Panc1 (cell line): ENCODE data around the gene FHAD1. TPM values are rescaled to one million over a fixed set of nuclear protein-coding genes. Genes with fewer than 3 reads are reported as not detected.

Experiments used
- ATAC-seq: fragments of 200-7000 bp; cut with Tn5 transposase; 2 replicates; pipeline ENCODE4 v1.9.1; 2020; ENCODE audit warnings: mild to moderate bottlenecking, moderate library complexity
- BruUV-seq: library from RNA; stranded (reverse); fragments of 400-500 nt; replicated peaks from 2 replicates; lab custom pipeline; 2021; lab: Mats Ljungman, UMichigan
- CTCF ChIA-PET: fragments of 300-600 bp; sonication (Branson Sonifier 250); formaldehyde crosslinking; loops from one replicate; lab custom pipeline; 2022; ENCODE audit warnings: antibody characterized with exemption; lab: Charles Lee
- POLR2A ChIA-PET: fragments of 300-600 bp; sonication (Branson Sonifier 250); formaldehyde crosslinking; loops from one replicate; lab custom pipeline; 2022; ENCODE audit warnings: antibody characterized with exemption; lab: Charles Lee
- DNase-seq: peaks from one replicate; pipeline ENCODE4 v3.0.0-alpha.2; 2010; ENCODE audit warnings: low read depth, low spot score
- H3K27ac ChIP-seq: 2 replicates; pipeline ENCODE4 v1.5.1; 2011; ENCODE audit warnings: mild to moderate bottlenecking, low read length, inconsistent platforms
- H3K27me3 ChIP-seq: fragments of 200-500 bp; sonication (Bioruptor generic); 2 replicates; pipeline ENCODE4 v1.6.0; 2014; ENCODE audit warnings: low read length, inconsistent platforms; ENCODE audit not compliant: control insufficient read depth, insufficient read depth
- H3K36me3 ChIP-seq: fragments of 200-500 bp; sonication (Bioruptor generic); 2 replicates; pipeline ENCODE4 v1.5.1; 2014; ENCODE audit warnings: inconsistent platforms, mild to moderate bottlenecking, low read length, moderate library complexity; ENCODE audit not compliant: control insufficient read depth, insufficient read depth
- H3K4me1 ChIP-seq: 2 replicates; pipeline ENCODE4 v1.5.1; 2011; ENCODE audit warnings: inconsistent platforms, mild to moderate bottlenecking, low read length, moderate library complexity; ENCODE audit not compliant: control insufficient read depth, insufficient read depth
- H3K4me3 ChIP-seq, 2 experiments: 2 replicates each; pipeline ENCODE4 v1.5.1; 2011 to 2012; ENCODE audit warnings: low read depth in 2 of 2, low read length in 2 of 2, mild to moderate bottlenecking in 2 of 2, inconsistent platforms in 1 of 2, moderate library complexity in 1 of 2
- H3K9me3 ChIP-seq: fragments of 200-500 bp; sonication (Bioruptor generic); 2 replicates; pipeline ENCODE4 v1.5.1; 2014; ENCODE audit warnings: low read depth, mild to moderate bottlenecking, inconsistent platforms, low read length, moderate library complexity; ENCODE audit not compliant: control insufficient read depth, insufficient read depth
- POLR2AphosphoS5 ChIP-seq: IDR thresholded peaks from 2 replicates; pipeline ENCODE4 v1.6.1; 2012; ENCODE audit warnings: mild to moderate bottlenecking, low read depth, low read length, moderate library complexity
- SIN3A ChIP-seq: IDR thresholded peaks from 2 replicates; pipeline ENCODE4 v1.6.1; 2012; ENCODE audit warnings: low read depth, mild to moderate bottlenecking, low read length, moderate library complexity, borderline replicate concordance; ENCODE audit not compliant: insufficient read depth
- TCF7L2 ChIP-seq: IDR thresholded peaks from 2 replicates; pipeline ENCODE4 v1.6.1; 2011; ENCODE audit warnings: mild to moderate bottlenecking, low read depth, low read length, inconsistent platforms
- in situ Hi-C: cut with HindIII; loops from 2 replicates; pipeline ENCODE4 v1.10.0; 2016; ENCODE audit warnings: low sequenced_read_pairs, low pct_unique_long_range_greater_than_20kb
- intact Hi-C: fragments of 100-400 bp; cut with micrococcal nuclease; formaldehyde crosslinking; loops from one replicate; pipeline ENCODE4 v1.10.0; 2022; ENCODE audit not compliant: unreplicated experiment
- total RNA-seq: library from RNA; stranded (reverse); gene quantifications from one replicate; pipeline ENCODE4 v1.2.1, GENCODE V29; 2021; ENCODE audit not compliant: unreplicated experiment
- TF ChIP-seq, protein P1 (sequence below): fragments of 450-650 bp; IDR thresholded peaks from 2 replicates; pipeline ENCODE4 v1.5.1; 2017; ENCODE audit warnings: mild to moderate bottlenecking
- TF ChIP-seq, protein P2 (sequence below), 2 experiments: IDR thresholded peaks; 2 replicates each; pipeline ENCODE4 v1.6.1; 2011 to 2012; ENCODE audit warnings: low read depth in 2 of 2, control low read depth in 1 of 2, low read length in 1 of 2, mild to moderate bottlenecking in 1 of 2, moderate library complexity in 1 of 2; ENCODE audit not compliant: insufficient read depth in 1 of 2

The FHAD1 gene
- total RNA-seq, 1 experiment from 2014 or later, result 0.23 TPM

DNA sequence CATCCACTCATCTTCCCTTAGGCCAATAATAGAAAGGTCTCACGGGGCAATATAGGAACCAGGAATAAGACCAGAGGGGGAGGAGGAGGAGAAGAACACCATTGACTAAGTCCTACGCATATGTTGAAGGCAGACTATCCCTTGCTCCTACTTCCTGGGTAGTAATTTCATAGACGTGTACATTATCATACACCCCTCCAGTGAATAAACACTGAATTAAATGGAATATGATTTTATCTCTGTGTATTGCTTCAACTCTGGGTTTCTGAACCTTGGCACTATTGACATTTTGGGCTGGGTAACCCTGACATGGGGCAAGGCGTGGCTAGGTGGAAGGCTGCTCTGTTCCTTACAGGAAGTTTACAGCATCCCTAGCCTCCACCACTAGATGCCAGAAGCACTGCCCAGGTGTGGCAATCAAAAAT is 17.3 kb upstream of the FHAD1 start:
- BruUV-seq, result no TSS peak
- POLR2A ChIA-PET, result no interaction called here
- intact Hi-C loops, result no loop called here

DNA sequence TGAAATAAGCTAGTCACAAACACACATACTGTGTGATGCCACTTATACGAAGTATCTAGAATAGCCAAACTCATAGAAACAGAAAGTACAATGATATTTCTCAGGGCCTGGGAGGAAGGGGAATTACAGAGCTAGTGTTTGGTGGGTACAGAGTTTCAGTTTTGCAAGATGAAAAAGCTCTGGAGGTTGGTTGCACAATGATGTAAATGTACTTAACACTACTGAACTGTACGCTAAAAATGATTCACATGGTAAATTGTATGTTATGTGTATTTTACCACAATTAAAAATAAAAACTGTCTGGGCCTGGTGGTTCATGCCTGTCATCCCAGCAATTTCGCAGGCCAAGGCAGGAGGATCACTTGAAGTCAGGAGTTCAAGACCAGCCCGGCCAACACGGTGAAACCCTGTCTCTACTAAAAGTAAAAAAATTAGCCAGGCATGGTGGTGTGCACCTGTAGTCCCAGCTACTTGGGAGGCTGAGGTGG is 15.3 kb upstream of the FHAD1 start:
- no TSS peak for BruUV-seq
- Histone ChIP-seq H3K4me1 (no peaks in the 10 kb centered on the region), H3K36me3 (no peaks in the 10 kb centered on the region), H3K9me3 (no peaks in the 10 kb centered on the region), H3K4me3 (no peak overlapping the region), H3K27me3 (no peaks in the 10 kb centered on the region), H3K27ac (no peak overlapping the region)
- ChIA-PET POLR2A (no interaction called here), CTCF (no interaction called here)
- ATAC-seq (no peak), DNase-seq (no peak)
- in situ Hi-C loops (no loop called here), intact Hi-C loops (no loop called here)
- TF ChIP-seq POLR2AphosphoS5, result no peak
- TF ChIP-seq, protein P1, sequence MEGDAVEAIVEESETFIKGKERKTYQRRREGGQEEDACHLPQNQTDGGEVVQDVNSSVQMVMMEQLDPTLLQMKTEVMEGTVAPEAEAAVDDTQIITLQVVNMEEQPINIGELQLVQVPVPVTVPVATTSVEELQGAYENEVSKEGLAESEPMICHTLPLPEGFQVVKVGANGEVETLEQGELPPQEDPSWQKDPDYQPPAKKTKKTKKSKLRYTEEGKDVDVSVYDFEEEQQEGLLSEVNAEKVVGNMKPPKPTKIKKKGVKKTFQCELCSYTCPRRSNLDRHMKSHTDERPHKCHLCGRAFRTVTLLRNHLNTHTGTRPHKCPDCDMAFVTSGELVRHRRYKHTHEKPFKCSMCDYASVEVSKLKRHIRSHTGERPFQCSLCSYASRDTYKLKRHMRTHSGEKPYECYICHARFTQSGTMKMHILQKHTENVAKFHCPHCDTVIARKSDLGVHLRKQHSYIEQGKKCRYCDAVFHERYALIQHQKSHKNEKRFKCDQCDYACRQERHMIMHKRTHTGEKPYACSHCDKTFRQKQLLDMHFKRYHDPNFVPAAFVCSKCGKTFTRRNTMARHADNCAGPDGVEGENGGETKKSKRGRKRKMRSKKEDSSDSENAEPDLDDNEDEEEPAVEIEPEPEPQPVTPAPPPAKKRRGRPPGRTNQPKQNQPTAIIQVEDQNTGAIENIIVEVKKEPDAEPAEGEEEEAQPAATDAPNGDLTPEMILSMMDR, result no peak
- no peak for TF ChIP-seq TCF7L2
- TF ChIP-seq SIN3A, result no peak
- TF ChIP-seq, protein P2, sequence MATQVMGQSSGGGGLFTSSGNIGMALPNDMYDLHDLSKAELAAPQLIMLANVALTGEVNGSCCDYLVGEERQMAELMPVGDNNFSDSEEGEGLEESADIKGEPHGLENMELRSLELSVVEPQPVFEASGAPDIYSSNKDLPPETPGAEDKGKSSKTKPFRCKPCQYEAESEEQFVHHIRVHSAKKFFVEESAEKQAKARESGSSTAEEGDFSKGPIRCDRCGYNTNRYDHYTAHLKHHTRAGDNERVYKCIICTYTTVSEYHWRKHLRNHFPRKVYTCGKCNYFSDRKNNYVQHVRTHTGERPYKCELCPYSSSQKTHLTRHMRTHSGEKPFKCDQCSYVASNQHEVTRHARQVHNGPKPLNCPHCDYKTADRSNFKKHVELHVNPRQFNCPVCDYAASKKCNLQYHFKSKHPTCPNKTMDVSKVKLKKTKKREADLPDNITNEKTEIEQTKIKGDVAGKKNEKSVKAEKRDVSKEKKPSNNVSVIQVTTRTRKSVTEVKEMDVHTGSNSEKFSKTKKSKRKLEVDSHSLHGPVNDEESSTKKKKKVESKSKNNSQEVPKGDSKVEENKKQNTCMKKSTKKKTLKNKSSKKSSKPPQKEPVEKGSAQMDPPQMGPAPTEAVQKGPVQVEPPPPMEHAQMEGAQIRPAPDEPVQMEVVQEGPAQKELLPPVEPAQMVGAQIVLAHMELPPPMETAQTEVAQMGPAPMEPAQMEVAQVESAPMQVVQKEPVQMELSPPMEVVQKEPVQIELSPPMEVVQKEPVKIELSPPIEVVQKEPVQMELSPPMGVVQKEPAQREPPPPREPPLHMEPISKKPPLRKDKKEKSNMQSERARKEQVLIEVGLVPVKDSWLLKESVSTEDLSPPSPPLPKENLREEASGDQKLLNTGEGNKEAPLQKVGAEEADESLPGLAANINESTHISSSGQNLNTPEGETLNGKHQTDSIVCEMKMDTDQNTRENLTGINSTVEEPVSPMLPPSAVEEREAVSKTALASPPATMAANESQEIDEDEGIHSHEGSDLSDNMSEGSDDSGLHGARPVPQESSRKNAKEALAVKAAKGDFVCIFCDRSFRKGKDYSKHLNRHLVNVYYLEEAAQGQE (IDR thresholded peaks at IDR 0.05; ENCODE audit: insufficient read depth in 1 of 2, low read depth in 2 of 2, low read length in 1 of 2), result no peak

More for the DNA sequence above, 17.3 kb upstream of the FHAD1 start:
- TF ChIP-seq SIN3A, result no peak
- TF ChIP-seq, protein P1, result no peak
- no peak for TF ChIP-seq POLR2AphosphoS5
- TF ChIP-seq, protein P2 (IDR thresholded peaks at IDR 0.05; ENCODE audit: insufficient read depth in 1 of 2, low read depth in 2 of 2, low read length in 1 of 2), result no peak
- TF ChIP-seq TCF7L2, result no peak
- DNase-seq (no peak), ATAC-seq (no peak)
- in situ Hi-C loops, result no loop called here
- no peak overlapping the region for H3K4me3 ChIP-seq
- H3K36me3 ChIP-seq, result no peaks in the 10 kb centered on the region
- CTCF ChIA-PET, result interaction anchor here (0.7 kb wide), 1 partner anchor 257 kb away, joined by 3 read pairs; no protein-coding TSS in a partner anchor
- H3K27ac ChIP-seq, result no peak overlapping the region
- H3K9me3 ChIP-seq, result no peaks in the 10 kb centered on the region
- no peaks in the 10 kb centered on the region for H3K4me1 ChIP-seq
- no peaks in the 10 kb centered on the region for H3K27me3 ChIP-seq
